GM18858 (cell line): ENCODE measurements around the gene SMO.
"Not testable (repeated sequence)": the region's sequence is repeated elsewhere in the genome, so short reads cannot be mapped to it uniquely, and the experiment has no call there.

Experiments
- ATAC-seq: cut with Tn5 transposase; IDR thresholded peaks from one replicate; pipeline ENCODE4 v1.9.1; 2021; ENCODE audit not compliant: unreplicated experiment

Gene SMO

GRCh38 chr7:129208667-129209066, 20.2 kb downstream of the SMO start:
- ATAC-seq: no peak

DNA sequence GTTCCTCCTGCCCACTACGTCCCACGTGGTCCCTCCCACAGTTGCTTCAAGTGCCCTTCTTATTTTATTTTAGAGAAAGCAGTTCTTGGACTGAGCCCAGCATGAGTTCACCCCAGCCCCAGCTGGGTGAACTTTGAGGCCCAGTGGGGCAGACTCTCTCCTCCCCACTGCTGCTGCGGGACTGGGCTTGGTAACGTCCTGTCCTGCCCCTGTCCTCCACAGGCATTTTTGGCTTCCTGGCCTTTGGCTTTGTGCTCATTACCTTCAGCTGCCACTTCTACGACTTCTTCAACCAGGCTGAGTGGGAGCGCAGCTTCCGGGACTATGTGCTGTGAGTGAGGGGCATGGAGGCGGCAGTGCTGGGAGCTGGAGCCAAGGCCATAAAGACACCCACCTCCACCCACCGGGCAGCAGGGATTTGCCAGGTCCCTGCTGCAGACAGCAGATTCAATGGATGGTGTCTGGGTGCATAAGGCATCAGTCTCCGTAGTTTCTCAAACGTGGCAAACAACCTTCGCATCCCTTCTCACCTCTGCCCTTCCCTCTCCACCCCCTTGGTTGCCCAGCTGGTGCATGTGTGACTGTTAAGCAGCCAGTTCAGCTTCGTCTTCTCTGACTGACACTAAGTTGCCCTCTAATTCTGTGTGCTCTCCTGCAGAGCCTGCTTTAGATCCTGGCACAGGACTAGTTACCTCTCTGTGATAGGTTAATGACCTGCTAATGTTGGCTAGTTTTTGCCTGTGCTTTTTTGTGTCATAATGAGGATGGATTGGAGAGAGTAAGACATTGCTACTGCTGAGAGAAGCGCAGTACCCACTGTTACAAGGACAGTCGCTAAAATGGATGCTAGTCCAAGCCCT, 20.9 kb downstream of the SMO start:
- no peak for ATAC-seq

DNA sequence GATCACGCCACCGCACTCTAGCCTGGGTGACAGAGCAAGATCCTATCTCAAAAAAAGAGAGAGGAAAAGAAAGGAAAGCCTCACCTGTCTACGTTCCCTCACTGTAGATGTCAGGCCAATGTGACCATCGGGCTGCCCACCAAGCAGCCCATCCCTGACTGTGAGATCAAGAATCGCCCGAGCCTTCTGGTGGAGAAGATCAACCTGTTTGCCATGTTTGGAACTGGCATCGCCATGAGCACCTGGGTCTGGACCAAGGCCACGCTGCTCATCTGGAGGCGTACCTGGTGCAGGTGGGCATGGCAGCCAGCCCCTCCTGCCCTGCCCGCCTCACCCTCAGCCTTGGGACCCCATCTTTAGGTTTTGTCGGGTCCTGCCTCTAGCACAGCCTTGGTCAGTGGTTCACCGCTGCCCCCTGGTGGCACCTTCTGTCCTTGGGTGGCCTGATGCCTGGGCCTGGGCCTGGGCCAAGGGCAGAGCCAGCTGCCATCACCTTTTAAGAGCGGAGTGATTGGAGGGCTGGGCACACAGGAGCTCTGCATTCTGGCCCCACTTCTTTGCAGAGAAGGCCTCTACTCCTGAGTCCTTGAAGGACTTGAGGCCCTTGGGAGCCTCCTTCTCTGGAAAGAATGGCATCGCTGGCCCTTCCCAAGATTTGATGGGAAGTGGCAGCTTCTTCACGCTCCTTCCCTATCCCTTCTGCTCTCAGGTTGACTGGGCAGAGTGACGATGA, 22.0 kb downstream of the SMO start:
- no peak for ATAC-seq

DNA sequence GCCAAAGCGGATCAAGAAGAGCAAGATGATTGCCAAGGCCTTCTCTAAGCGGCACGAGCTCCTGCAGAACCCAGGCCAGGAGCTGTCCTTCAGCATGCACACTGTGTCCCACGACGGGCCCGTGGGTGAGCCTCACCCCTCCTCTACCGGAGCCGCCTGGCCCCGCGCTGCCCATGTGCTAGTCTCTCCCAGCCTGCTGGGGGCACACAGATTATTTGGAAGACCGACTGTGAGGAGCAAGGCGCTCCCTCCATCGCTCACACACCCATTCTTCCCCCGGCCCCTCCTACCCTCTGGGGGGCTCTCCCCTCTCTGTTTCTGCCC, 22.5 kb downstream of the SMO start:
- ATAC-seq: no peak

GRCh38 chr7:129212126-129212525, 23.7 kb downstream of the SMO start:
- no peak for ATAC-seq

- no peak for ATAC-seq
Measured at GRCh38 chr7:129212596-129212995, 24.2 kb downstream of the SMO start.

DNA sequence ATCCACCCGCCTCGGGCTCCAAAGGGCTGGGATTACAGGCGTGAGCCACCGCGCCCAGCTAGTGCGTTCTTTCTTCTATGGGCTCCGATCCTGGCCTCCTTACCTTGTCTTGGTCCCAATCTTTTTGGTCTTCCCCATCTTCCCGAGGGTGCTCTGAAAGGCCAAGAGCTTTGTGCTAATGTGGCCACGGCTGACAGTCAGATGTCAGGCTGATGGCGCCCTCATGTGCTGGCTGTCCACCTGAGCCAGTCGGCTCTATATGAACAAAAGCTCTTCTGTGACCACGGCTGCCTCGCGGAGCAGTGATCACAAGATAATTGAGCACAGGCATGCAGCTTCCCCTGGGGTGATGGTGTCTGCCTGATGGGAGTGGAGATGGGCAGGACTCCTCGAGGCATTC, 25.4 kb downstream of the SMO start:
- ATAC-seq: no peak

DNA sequence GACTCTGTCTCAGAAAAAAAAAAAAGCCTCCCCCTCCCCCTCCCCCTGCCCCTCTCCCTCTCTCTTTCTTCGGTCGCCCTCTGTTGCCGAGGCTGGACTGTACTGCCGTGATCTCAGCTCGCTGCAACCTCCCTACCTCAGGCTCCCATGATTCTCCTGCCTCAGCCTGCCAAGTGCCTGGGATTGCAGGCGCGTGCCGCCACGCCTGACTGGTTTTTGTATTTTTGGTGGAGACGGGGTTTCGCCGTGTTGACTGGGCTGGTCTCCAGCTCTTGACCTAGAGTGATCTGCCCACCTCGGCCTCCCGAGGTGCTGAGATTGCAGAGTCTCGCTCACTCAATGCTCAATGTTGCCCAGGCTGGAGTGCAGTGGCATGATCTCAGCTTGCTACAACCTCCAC, 27.3 kb downstream of the SMO start:
- ATAC-seq: not testable (repeated sequence)

GRCh38 chr7:129216101-129216715, 27.8 kb downstream of the SMO start:
- not testable (repeated sequence) for ATAC-seq

DNA sequence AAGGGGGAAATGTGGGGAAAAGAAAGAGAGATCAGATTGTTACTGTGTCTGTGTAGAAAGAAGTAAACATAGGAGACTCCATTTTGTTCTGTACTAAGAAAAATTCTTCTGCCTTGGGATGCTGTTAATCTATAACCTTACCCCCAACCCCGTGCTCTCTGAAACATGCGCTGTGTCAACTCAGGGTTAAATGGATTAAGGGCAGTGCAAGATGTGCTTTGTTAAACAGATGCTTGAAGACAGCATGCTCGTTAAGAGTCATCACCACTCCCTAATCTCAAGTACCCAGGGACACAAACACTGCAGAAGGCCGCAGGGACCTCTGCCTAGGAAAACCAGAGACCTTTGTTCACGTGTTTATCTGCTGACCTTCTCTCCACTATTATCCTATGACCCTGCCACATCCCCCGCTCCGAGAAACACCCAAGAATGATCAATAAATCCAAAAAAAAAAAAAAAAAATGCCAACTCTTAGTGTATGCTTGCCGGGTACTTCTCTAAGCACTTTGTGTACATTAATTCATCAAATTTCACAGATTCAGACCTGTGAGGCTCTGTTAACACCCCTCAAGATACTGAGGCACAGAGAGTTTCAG, 28.5 kb downstream of the SMO start:
- not testable (repeated sequence) for ATAC-seq

GRCh38 chr7:129218514-129219062, 30.2 kb downstream of the SMO start:
- ATAC-seq: no peak

- not testable (repeated sequence) for ATAC-seq
Measured at GRCh38 chr7:129219166-129219565, 30.7 kb downstream of the SMO start.

DNA sequence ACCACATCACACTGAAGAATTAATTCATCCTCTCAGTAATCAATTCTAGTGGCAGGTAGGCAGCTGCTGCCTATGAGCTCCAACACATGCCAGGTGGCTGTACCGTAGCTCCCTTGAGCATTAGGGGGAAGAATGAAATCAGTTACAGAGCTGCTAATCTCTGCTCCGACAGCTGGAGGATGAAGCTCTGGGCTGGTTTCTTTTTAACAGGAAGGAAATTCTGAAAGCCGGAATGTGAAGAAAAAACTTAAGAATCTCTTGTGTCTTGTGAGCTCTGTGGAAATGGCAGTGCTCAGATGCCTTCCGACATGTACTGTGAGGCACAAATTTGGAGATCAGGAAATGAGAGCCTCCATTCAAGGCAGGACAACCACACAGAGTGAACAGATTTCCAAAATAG, 33.6 kb downstream of the SMO start:
- no peak for ATAC-seq

GRCh38 chr7:129224251-129225205, 36.1 kb downstream of the SMO start, which contains the start of gene AHCYL2:
Gene AHCYL2 (plus strand): TSS chr7:129225030.
- ATAC-seq: peak; percentile 90

DNA sequence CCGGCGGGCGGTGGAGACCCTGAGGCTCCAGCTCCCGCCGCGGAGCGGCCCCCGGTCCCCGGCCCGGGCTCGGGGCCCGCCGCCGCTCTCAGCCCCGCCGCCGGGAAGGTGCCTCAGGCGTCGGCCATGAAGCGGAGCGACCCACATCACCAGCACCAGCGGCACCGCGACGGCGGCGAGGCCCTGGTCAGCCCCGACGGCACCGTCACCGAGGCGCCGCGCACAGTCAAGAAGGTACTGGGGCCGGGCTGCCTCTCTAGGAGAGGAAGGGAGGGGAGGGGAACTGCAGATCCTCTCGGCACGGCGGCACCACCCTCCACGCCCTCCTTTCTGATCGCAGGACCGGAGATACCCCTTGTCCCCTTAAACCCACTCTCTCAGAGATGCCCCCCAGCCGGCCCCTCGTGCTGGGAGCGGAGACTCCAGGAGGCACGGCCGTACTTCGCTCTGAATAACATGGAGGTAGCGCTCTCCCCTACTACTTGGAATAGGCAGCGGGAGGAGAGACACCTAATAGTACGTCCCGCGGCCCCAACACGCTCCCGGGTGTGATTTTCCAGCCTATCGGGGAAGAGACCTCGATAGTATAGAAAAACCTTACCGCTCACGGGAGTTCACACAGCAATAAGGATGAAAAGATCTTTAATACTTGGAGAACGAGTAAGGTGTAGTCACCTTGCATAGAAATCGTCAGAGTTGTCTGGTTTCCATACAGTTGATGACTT, 36.9 kb downstream of the SMO start:
- ATAC-seq: peak; percentile 16

DNA sequence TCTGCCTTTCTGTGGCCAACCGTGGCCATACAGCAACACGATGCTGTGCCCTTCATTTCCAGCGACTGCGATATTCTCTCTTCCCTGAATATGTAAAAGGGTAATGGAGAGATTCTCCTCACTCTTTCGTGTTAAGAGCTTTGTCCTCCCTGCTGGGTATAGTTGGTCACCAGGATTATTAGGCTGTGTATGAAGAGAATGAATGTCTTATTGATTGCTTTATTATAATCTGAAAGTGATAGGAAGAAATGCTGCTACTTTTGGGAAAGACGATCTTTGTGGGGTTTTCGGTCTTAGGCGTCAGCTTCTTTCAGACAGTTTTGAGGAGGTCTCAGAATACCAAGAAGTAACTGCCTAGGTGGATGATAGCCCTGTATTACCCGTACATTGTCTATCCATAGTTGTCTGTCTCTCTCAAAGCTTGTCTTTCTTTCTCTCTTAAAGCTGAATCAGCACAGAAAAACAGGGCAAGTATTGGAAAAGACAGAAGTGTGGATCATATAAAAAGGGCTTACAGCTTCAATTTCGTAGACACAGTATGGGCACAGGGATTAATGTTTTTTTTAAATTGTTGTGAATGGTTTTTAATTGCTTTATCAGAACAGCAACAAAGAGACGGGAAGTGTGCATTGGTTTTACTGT, 37.6 kb downstream of the SMO start:
- no peak for ATAC-seq

- no peak for ATAC-seq
Measured at GRCh38 chr7:129227646-129228578, 39.5 kb downstream of the SMO start.

DNA sequence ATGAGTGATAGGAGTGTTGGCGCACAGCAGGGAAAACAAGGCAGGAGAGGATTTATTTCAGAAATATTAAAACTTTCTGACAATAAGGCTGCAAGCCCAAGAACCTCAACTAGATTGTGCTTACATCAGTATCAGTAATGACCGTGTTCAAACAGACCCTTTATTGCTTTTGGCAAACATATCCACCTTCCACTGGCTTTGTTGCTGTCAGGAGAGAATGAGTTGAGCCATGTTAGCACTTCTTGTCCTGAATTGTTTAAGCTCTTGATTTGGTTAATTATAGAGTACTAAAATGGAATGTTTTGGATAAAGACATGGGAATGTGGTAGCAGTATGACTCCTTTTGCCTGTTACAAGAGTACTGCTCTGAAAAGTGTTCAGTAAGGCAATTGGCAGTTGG, 40.2 kb downstream of the SMO start:
- ATAC-seq: no peak
